ENCODE data around the gene SNRNP40. TPM values are rescaled to one million over a fixed set of nuclear protein-coding genes. Genes with fewer than 3 reads are reported as not detected.

Gene SNRNP40
- total and polyA plus RNA-seq, 2 of the 13 experiments (the other 11 are each of a cell fraction or from before 2014, with no cell fraction given) = 51.0 to 147 TPM

DNA sequence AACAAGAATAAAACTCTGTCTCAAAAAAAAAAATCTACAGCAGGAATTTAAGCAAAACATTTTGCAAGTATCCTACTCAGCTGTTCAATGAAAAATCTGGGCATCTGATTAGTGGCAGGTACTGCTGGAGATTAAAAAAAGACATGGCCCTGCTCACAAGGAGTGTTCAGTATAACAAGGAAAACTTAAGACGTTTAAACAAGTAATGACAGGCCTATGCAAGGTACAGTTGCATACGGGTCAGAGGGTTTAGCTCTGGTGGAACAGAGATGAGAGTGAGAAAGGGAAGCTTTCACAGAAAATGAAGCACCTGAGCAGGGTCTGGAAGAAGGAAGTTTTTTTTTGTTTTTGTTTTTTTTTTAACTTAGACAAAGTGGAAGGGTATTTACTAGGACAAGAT lies 23.0 kb downstream of the SNRNP40 start (continued):
- TF ChIP-seq, protein P1, sequence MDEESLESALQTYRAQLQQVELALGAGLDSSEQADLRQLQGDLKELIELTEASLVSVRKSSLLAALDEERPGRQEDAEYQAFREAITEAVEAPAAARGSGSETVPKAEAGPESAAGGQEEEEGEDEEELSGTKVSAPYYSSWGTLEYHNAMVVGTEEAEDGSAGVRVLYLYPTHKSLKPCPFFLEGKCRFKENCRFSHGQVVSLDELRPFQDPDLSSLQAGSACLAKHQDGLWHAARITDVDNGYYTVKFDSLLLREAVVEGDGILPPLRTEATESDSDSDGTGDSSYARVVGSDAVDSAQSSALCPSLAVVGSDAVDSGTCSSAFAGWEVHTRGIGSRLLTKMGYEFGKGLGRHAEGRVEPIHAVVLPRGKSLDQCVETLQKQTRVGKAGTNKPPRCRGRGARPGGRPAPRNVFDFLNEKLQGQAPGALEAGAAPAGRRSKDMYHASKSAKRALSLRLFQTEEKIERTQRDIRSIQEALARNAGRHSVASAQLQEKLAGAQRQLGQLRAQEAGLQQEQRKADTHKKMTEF (CRISPR knock-in tag; IDR thresholded peaks at IDR 0.05) = no peak
- TF ChIP-seq ZNF431 (CRISPR knock-in tag; IDR thresholded peaks at IDR 0.05; ENCODE audit: borderline replicate concordance, low read depth) = no peak
- TF ChIP-seq ZSCAN22 (CRISPR knock-in tag; IDR thresholded peaks at IDR 0.05) = no peak

DNA sequence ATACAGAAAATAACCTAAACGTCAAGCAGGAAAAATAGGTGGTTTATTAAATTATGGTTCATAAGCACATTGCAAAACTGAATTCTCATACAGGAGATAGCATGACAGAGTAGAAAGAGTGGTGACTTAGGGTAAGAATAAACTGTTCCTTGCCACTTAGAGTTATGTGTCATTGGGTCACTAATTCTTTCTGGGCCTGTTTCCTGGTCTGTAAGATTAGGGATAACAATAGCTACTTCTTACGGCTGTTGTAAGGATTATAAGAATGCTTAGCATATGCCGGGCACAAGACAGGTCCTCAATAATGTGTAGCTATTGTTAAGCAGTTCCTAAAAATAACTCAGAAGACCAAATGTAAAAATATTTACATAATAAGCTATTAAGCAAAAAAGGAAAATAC lies 24.2 kb downstream of the SNRNP40 start:
- CTCF ChIA-PET (ENCODE audit: low intra/inter-chr PET ratio, low total read pairs) = no interaction called here
- BruUV-seq (replicated peaks) = no TSS peak
- TF ChIP-seq, protein P2, sequence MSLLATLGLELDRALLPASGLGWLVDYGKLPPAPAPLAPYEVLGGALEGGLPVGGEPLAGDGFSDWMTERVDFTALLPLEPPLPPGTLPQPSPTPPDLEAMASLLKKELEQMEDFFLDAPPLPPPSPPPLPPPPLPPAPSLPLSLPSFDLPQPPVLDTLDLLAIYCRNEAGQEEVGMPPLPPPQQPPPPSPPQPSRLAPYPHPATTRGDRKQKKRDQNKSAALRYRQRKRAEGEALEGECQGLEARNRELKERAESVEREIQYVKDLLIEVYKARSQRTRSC (CRISPR knock-in tag; IDR thresholded peaks at IDR 0.05; ENCODE audit: low read depth) = no peak
- TF ChIP-seq, protein P3, sequence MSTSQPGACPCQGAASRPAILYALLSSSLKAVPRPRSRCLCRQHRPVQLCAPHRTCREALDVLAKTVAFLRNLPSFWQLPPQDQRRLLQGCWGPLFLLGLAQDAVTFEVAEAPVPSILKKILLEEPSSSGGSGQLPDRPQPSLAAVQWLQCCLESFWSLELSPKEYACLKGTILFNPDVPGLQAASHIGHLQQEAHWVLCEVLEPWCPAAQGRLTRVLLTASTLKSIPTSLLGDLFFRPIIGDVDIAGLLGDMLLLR (CRISPR knock-in tag; IDR thresholded peaks at IDR 0.05) = no peak
- TF ChIP-seq, protein P4, sequence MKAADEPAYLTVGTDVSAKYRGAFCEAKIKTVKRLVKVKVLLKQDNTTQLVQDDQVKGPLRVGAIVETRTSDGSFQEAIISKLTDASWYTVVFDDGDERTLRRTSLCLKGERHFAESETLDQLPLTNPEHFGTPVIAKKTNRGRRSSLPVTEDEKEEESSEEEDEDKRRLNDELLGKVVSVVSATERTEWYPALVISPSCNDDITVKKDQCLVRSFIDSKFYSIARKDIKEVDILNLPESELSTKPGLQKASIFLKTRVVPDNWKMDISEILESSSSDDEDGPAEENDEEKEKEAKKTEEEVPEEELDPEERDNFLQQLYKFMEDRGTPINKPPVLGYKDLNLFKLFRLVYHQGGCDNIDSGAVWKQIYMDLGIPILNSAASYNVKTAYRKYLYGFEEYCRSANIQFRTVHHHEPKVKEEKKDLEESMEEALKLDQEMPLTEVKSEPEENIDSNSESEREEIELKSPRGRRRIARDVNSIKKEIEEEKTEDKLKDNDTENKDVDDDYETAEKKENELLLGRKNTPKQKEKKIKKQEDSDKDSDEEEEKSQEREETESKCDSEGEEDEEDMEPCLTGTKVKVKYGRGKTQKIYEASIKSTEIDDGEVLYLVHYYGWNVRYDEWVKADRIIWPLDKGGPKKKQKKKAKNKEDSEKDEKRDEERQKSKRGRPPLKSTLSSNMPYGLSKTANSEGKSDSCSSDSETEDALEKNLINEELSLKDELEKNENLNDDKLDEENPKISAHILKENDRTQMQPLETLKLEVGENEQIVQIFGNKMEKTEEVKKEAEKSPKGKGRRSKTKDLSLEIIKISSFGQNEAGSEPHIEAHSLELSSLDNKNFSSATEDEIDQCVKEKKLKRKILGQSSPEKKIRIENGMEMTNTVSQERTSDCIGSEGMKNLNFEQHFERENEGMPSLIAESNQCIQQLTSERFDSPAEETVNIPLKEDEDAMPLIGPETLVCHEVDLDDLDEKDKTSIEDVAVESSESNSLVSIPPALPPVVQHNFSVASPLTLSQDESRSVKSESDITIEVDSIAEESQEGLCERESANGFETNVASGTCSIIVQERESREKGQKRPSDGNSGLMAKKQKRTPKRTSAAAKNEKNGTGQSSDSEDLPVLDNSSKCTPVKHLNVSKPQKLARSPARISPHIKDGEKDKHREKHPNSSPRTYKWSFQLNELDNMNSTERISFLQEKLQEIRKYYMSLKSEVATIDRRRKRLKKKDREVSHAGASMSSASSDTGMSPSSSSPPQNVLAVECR (CRISPR knock-in tag; IDR thresholded peaks at IDR 0.05; ENCODE audit: borderline replicate concordance) = no peak
- TF ChIP-seq, protein P5, sequence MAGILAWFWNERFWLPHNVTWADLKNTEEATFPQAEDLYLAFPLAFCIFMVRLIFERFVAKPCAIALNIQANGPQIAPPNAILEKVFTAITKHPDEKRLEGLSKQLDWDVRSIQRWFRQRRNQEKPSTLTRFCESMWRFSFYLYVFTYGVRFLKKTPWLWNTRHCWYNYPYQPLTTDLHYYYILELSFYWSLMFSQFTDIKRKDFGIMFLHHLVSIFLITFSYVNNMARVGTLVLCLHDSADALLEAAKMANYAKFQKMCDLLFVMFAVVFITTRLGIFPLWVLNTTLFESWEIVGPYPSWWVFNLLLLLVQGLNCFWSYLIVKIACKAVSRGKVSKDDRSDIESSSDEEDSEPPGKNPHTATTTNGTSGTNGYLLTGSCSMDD (CRISPR knock-in tag; IDR thresholded peaks at IDR 0.05) = no peak
- no peak for TF ChIP-seq NONO (IDR thresholded peaks at IDR 0.05)
- TF ChIP-seq NONO (CRISPR knock-in tag; conservative IDR thresholded peaks at IDR 0.05) = no peak
- no peak for TF ChIP-seq KDM5B (CRISPR knock-in tag; IDR thresholded peaks at IDR 0.05; ENCODE audit: borderline replicate concordance)
- TF ChIP-seq JUN (CRISPR knock-in tag; IDR thresholded peaks at IDR 0.05) = no peak
- TF ChIP-seq ZNF431 (CRISPR knock-in tag; IDR thresholded peaks at IDR 0.05; ENCODE audit: borderline replicate concordance, low read depth) = no peak
- no peak for TF ChIP-seq PHF21A (CRISPR knock-in tag; IDR thresholded peaks at IDR 0.05)
- TF ChIP-seq ZNF567 (CRISPR knock-in tag; IDR thresholded peaks at IDR 0.05; ENCODE audit: borderline replicate concordance) = no peak
- TF ChIP-seq RCOR2 (CRISPR knock-in tag; IDR thresholded peaks at IDR 0.05) = no peak

More for the DNA sequence above, 24.2 kb downstream of the SNRNP40 start:
- ATAC-seq (no peak), DNase-seq (ENCODE audit: low spot score) (no peak), FAIRE-seq (no peak)
- intact Hi-C loops (cut with micrococcal nuclease; ENCODE audit: unreplicated experiment) = no loop called here
- no peaks in the 10 kb centered on the region for H3K4me1 ChIP-seq (ENCODE audit: insufficient read depth, low read length)
- no peaks in the 10 kb centered on the region for H3K27me3 ChIP-seq (ENCODE audit: control insufficient read depth in 1 of 2, insufficient read depth in 2 of 2, low read length in 2 of 2)
- no peak overlapping the region for H3K4me2 ChIP-seq (ENCODE audit: low read depth, low read length)
- no peaks in the 10 kb centered on the region for H3K9me3 ChIP-seq (ENCODE audit: low read length)
- in situ Hi-C loops (cut with HindIII; ENCODE audit: extremely low pct_ligation_motif_present, low pct_unique_long_range_greater_than_20kb) = no loop called here
- 98% methylated on average over 3 of the region's 3 CpGs for WGBS (ENCODE audit: low lambda C conversion rate)
- peaks cover 23 to 75% of the 10 kb centered on the region in 2 experiments for H3K36me3 ChIP-seq (replicated peaks in 1 of 2; ENCODE audit: control insufficient read depth in 1 of 2, insufficient read depth in 2 of 2, low read length in 2 of 2)
- peaks cover 3% of the 10 kb centered on the region for H3K79me2 ChIP-seq (ENCODE audit: insufficient read depth, low read length)
- H3K9ac ChIP-seq (ENCODE audit: insufficient read depth, low read depth, low read length) = no peak overlapping the region
- no peak overlapping the region for H3K27ac ChIP-seq (ENCODE audit: extremely low read length, insufficient read depth, low read length)
- no peak overlapping the region for H2AFZ ChIP-seq (ENCODE audit: low read length)
- POLR2A ChIA-PET = interaction anchor here (2.7 kb wide), 1 partner anchor 24 kb away, joined by 8 read pairs; the partner anchor contains the start of genes SNRNP40 and ZCCHC17
- no peaks in the 10 kb centered on the region for H4K20me1 ChIP-seq (ENCODE audit: insufficient read depth, low read length)
- no peak overlapping the region for H3K4me3 ChIP-seq (replicated peaks in 1 of 3; ENCODE audit: insufficient read depth in 1 of 3, low read depth in 2 of 3, low read length in 3 of 3)

Data from HepG2 (cell line).